ENCODE data around the gene GRK5.

Gene GRK5

DNA sequence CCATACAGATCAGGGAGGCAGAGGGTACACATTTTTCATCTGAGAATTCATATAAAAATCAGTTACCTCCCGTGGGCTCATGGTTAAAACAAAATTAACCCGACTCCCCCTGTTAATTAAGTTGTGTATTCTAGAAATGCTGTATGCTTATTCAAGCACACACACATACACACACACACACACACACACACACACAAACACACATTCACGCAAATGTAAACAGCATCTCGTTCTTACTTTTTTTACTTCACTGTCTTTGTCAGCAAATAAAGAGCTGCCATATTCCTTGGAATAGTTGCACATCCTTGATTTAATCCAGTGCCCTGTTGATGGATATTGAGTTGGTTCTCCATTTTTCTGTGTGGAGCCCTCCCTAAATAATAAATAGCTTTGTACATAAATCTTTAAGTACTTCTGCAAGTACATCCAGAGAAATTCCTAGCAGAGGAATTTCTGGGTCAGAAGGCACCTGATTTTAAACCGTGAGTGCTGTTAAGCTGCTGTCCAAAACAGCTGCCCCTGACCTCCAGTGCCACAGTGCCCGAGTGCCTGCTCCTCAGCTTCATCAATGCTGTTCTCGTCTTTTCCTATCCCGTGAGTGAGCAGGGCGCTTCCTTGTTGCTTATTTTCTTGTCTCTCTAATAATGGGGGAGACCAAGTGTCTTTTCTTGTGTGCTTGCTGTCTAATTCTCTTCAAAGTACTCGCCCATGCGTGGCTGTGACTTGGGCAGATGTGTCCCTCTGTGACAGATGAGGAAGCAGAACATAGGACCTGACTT lies 217.9 kb downstream of the GRK5 start:
- Histone ChIP-seq H3K9ac (ENCODE audit: low read depth, low read length) (no peak overlapping the region), H3K27me3 (ENCODE audit: insufficient read depth, low read length, poor library complexity) (no peaks in the 10 kb centered on the region), H2AFZ (ENCODE audit: low read depth, low read length) (no peak overlapping the region), H3K4me3 (ENCODE audit: low read depth in 1 of 2, low read length in 2 of 2) (no peak overlapping the region), H3K36me3 (ENCODE audit: insufficient read depth, low read length) (peaks cover 44% of the 10 kb centered on the region), H4K20me1 (ENCODE audit: insufficient read depth, low read length) (no peaks in the 10 kb centered on the region), H3K4me2 (ENCODE audit: insufficient read depth, low read length) (no peak overlapping the region), H3K4me1 (ENCODE audit: insufficient read depth, low read length) (peaks cover 30% of the 10 kb centered on the region), H3K9me3 (ENCODE audit: insufficient read depth, low read length, severe bottlenecking) (no peaks in the 10 kb centered on the region), H3K27ac (ENCODE audit: low read length) (no peak overlapping the region), H3K79me2 (ENCODE audit: insufficient read depth, low read length) (no peaks in the 10 kb centered on the region)
- TF ChIP-seq EZH2 (IDR thresholded peaks at IDR 0.05; ENCODE audit: borderline replicate concordance, low read depth, low read length, severe bottlenecking) (no peak), CTCF (IDR thresholded peaks at IDR 0.05; ENCODE audit: borderline replicate concordance, extremely low read depth, low read length, poor library complexity, severe bottlenecking) (no peak)
- ATAC-seq (ENCODE audit: insufficient read depth, low read depth) = no peak
- no peak for DNase-seq

- Histone ChIP-seq H3K79me2 (ENCODE audit: insufficient read depth, low read length) (no peaks in the 10 kb centered on the region), H3K9ac (ENCODE audit: low read depth, low read length) (no peak overlapping the region), H4K20me1 (ENCODE audit: insufficient read depth, low read length) (no peaks in the 10 kb centered on the region), H3K9me3 (ENCODE audit: insufficient read depth, low read length, severe bottlenecking) (no peaks in the 10 kb centered on the region), H3K27ac (ENCODE audit: low read length) (no peak overlapping the region), H3K4me2 (ENCODE audit: insufficient read depth, low read length) (no peak overlapping the region), H3K36me3 (ENCODE audit: insufficient read depth, low read length) (peaks cover 44% of the 10 kb centered on the region), H3K4me1 (ENCODE audit: insufficient read depth, low read length) (peaks cover 31% of the 10 kb centered on the region), H2AFZ (ENCODE audit: low read depth, low read length) (no peak overlapping the region), H3K4me3 (ENCODE audit: low read depth in 1 of 2, low read length in 2 of 2) (no peak overlapping the region), H3K27me3 (ENCODE audit: insufficient read depth, low read length, poor library complexity) (no peaks in the 10 kb centered on the region)
- TF ChIP-seq EZH2 (IDR thresholded peaks at IDR 0.05; ENCODE audit: borderline replicate concordance, low read depth, low read length, severe bottlenecking) = no peak
- TF ChIP-seq CTCF (IDR thresholded peaks at IDR 0.05; ENCODE audit: borderline replicate concordance, extremely low read depth, low read length, poor library complexity, severe bottlenecking) = no peak
- ATAC-seq (ENCODE audit: insufficient read depth, low read depth) (no peak), DNase-seq (no peak)
These were observed 218.5 kb downstream of the GRK5 start for GRCh38 chr10:119425881-119426170.

GRCh38 chr10:119426699-119427098 lies 219.3 kb downstream of the GRK5 start:
- Histone ChIP-seq H3K79me2 (ENCODE audit: insufficient read depth, low read length) (no peaks in the 10 kb centered on the region), H3K4me1 (ENCODE audit: insufficient read depth, low read length) (peaks cover 31% of the 10 kb centered on the region), H3K36me3 (ENCODE audit: insufficient read depth, low read length) (peaks cover 51% of the 10 kb centered on the region), H3K27me3 (ENCODE audit: insufficient read depth, low read length, poor library complexity) (no peaks in the 10 kb centered on the region), H4K20me1 (ENCODE audit: insufficient read depth, low read length) (no peaks in the 10 kb centered on the region), H3K9me3 (ENCODE audit: insufficient read depth, low read length, severe bottlenecking) (no peaks in the 10 kb centered on the region), H3K27ac (ENCODE audit: low read length) (no peak overlapping the region), H3K4me3 (ENCODE audit: low read depth in 1 of 2, low read length in 2 of 2) (no peak overlapping the region), H3K9ac (ENCODE audit: low read depth, low read length) (no peak overlapping the region), H3K4me2 (ENCODE audit: insufficient read depth, low read length) (no peak overlapping the region), H2AFZ (ENCODE audit: low read depth, low read length) (no peak overlapping the region)
- DNase-seq (no peak), ATAC-seq (ENCODE audit: insufficient read depth, low read depth) (no peak)
- no peak for TF ChIP-seq EZH2 (IDR thresholded peaks at IDR 0.05; ENCODE audit: borderline replicate concordance, low read depth, low read length, severe bottlenecking)
- TF ChIP-seq CTCF (IDR thresholded peaks at IDR 0.05; ENCODE audit: borderline replicate concordance, extremely low read depth, low read length, poor library complexity, severe bottlenecking) = no peak
